HFFc6 (cell line): ENCODE measurements around the gene FBXL5. TPM values are rescaled to one million over a fixed set of nuclear protein-coding genes. Genes with fewer than 3 reads are reported as not detected.
A peak's percentile ranks its signal among the peaks of the same experiment; 100 is the strongest.

Experiments
- DNase-seq: peaks from one replicate; pipeline ENCODE4 v3.0.0-alpha.2; 2018
- H3K27ac Mint-ChIP-seq: 2 replicates; pipeline ENCODE4 v1.8.0; 2020; ENCODE audit warnings: mild to moderate bottlenecking, mixed read lengths
- H3K27me3 Mint-ChIP-seq: 2 replicates; pipeline ENCODE4 v1.8.0; 2021; ENCODE audit warnings: mild to moderate bottlenecking, moderate library complexity, mixed read lengths; ENCODE audit not compliant: insufficient read depth
- H3K36me3 Mint-ChIP-seq: 2 replicates; pipeline ENCODE4 v1.8.0; 2021; ENCODE audit warnings: low read depth, mixed read lengths
- H3K4me1 Mint-ChIP-seq: 2 replicates; pipeline ENCODE4 v1.8.0; 2020; ENCODE audit warnings: low read depth, mixed read lengths
- H3K4me3 Mint-ChIP-seq: 2 replicates; pipeline ENCODE4 v1.8.0; 2020; ENCODE audit warnings: mild to moderate bottlenecking, moderate library complexity, mixed read lengths
- H3K9me3 Mint-ChIP-seq: 2 replicates; pipeline ENCODE4 v1.8.0; 2020; ENCODE audit warnings: mild to moderate bottlenecking, mixed read lengths
- CTCF ChIP-seq: fragments of 200-600 bp; sonication (generic); IDR thresholded peaks from 2 replicates; pipeline ENCODE4 v1.5.0; 2021; ENCODE audit warnings: antibody characterized with exemption, mild to moderate bottlenecking
- total RNA-seq, 6 experiments: library from RNA; stranded (reverse); fragmentation: NEBNext Ultra II Directional; extraction: Animal tissue kit (Norgen Biotek cat#: 25700); gene quantifications; 2 replicates in 1 of 6; 3 replicates in 5 of 6; pipeline ENCODE4 v1.2.3, GENCODE V29; 2021

FBXL5 gene
- total RNA-seq, 6 experiments from 2014 or later: 35.8 to 40.5 (median 37.2) TPM

GRCh38 chr4:15612136-15612535 lies 43.0 kb downstream of the FBXL5 start:
- Mint-ChIP-seq H3K36me3 (peaks cover 16% of the 10 kb centered on the region), H3K4me1 (no peaks in the 10 kb centered on the region), H3K27me3 (no peaks in the 10 kb centered on the region; the same call in none of the 2 replicates), H3K4me3 (no peak overlapping the region), H3K27ac (no peak overlapping the region), H3K9me3 (peaks cover 5% of the 10 kb centered on the region)
- DNase-seq: no peak
- no peak for TF ChIP-seq CTCF

GRCh38 chr4:15610855-15611254 lies 44.3 kb downstream of the FBXL5 start:
- H3K9me3 Mint-ChIP-seq: no peaks in the 10 kb centered on the region
- 0 out of 2 replicates have a peak, but pooled peaks cover 7% of the 10 kb centered on the region for H3K36me3 Mint-ChIP-seq
- no peak for DNase-seq
- no peak overlapping the region for H3K27ac Mint-ChIP-seq
- H3K4me3 Mint-ChIP-seq: no peak overlapping the region
- H3K4me1 Mint-ChIP-seq: no peaks in the 10 kb centered on the region
- no peaks in the 10 kb centered on the region; the same call in 1 of the 2 replicates for H3K27me3 Mint-ChIP-seq
- no peak for TF ChIP-seq CTCF

- H3K9me3 Mint-ChIP-seq: no peaks in the 10 kb centered on the region
- no peak overlapping the region for H3K27ac Mint-ChIP-seq
- H3K4me3 Mint-ChIP-seq: no peak overlapping the region
- DNase-seq: no peak
- peaks cover 46% of the 10 kb centered on the region for H3K36me3 Mint-ChIP-seq
- TF ChIP-seq CTCF: no peak
- no peaks in the 10 kb centered on the region for H3K27me3 Mint-ChIP-seq
- H3K4me1 Mint-ChIP-seq: no peaks in the 10 kb centered on the region
Observed at GRCh38 chr4:15605537-15605936, 49.6 kb downstream of the FBXL5 start.

GRCh38 chr4:15601862-15602261 lies 53.3 kb downstream of the FBXL5 start:
- H3K27ac Mint-ChIP-seq: no peak overlapping the region
- H3K27me3 Mint-ChIP-seq: no peaks in the 10 kb centered on the region
- peaks cover 72% of the 10 kb centered on the region for H3K36me3 Mint-ChIP-seq
- TF ChIP-seq CTCF: no peak
- DNase-seq: no peak
- no peaks in the 10 kb centered on the region for H3K9me3 Mint-ChIP-seq
- H3K4me1 Mint-ChIP-seq: peaks cover 14% of the 10 kb centered on the region
- no peak overlapping the region for H3K4me3 Mint-ChIP-seq

- DNase-seq: no peak
- peaks cover 14% of the 10 kb centered on the region for H3K4me1 Mint-ChIP-seq
- no peak overlapping the region for H3K4me3 Mint-ChIP-seq
- TF ChIP-seq CTCF: no peak
- no peaks in the 10 kb centered on the region for H3K27me3 Mint-ChIP-seq
- no peaks in the 10 kb centered on the region for H3K9me3 Mint-ChIP-seq
- H3K36me3 Mint-ChIP-seq: peaks cover 66% of the 10 kb centered on the region
- no peak overlapping the region for H3K27ac Mint-ChIP-seq
Observed at GRCh38 chr4:15600176-15600575, 55.0 kb downstream of the FBXL5 start.

GRCh38 chr4:15598644-15599043 lies 56.5 kb downstream of the FBXL5 start:
- Mint-ChIP-seq H3K27ac (peak overlapping the region; percentile 5; the same call in 1 of the 2 replicates), H3K4me3 (no peak overlapping the region), H3K27me3 (no peaks in the 10 kb centered on the region), H3K36me3 (peaks cover 55% of the 10 kb centered on the region), H3K4me1 (peaks cover 14% of the 10 kb centered on the region), H3K9me3 (no peaks in the 10 kb centered on the region)
- DNase-seq: peak; percentile 9
- no peak for TF ChIP-seq CTCF
